PC-9 (cell line): Measurements from ENCODE around the gene CXCL1.

Source experiments
- EZH2 ChIP-seq: fragments of 200-600 bp; sonication (generic); IDR thresholded peaks from 2 replicates; pipeline ENCODE4 v1.8.0; 2017; ENCODE audit warnings: antibody characterized with exemption, low read depth
- TF ChIP-seq, protein P1 (sequence below): fragments of 200-600 bp; sonication (generic); conservative IDR thresholded peaks from 2 replicates; pipeline ENCODE4 v1.6.1; 2017; ENCODE audit warnings: mixed run types, antibody characterized with exemption, mild to moderate bottlenecking, moderate library complexity

DNA sequence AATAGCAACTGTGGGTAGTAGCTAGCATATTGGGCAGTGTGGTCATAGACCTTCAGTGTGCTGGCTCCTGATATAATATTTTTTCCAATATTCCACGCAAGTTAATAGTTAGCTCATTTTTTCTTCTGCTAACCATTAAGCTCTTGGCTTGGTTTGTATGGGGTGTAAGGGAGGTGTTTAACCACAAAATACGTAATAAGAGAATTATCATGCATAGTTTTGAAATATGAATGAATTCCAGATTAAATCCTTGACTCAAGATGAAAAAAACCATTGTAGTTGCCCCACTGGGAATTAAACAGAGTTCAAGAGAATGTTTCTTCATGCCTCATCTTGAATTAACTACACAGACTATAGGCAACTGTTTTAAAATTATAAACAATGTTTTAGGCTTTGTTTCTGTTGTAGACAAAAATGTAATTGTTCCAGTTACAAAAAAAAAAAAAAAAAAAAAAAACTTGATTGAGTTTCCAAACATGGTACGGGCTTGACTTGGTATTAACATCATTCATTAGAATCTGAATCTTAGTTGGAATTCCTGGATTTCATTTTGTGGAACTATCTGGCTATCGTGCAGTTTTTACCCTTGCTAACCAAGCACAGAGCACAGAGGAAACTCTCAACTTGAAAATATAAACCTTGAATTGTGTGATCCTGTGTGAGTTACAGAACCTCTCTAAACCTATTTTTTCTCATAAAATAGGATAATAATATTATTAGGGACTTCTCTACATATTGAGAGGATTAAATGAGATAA is 28.4 kb downstream of the CXCL1 start:
- no peak for TF ChIP-seq EZH2
- TF ChIP-seq, protein P1, sequence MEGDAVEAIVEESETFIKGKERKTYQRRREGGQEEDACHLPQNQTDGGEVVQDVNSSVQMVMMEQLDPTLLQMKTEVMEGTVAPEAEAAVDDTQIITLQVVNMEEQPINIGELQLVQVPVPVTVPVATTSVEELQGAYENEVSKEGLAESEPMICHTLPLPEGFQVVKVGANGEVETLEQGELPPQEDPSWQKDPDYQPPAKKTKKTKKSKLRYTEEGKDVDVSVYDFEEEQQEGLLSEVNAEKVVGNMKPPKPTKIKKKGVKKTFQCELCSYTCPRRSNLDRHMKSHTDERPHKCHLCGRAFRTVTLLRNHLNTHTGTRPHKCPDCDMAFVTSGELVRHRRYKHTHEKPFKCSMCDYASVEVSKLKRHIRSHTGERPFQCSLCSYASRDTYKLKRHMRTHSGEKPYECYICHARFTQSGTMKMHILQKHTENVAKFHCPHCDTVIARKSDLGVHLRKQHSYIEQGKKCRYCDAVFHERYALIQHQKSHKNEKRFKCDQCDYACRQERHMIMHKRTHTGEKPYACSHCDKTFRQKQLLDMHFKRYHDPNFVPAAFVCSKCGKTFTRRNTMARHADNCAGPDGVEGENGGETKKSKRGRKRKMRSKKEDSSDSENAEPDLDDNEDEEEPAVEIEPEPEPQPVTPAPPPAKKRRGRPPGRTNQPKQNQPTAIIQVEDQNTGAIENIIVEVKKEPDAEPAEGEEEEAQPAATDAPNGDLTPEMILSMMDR = no peak
